Fibroblast of lung (primary cell): ENCODE results near the gene AMBRA1. TPM values are rescaled to one million over a fixed set of nuclear protein-coding genes. Genes with fewer than 3 reads are reported as not detected.

ENCODE experiments used
- DNase-seq, 2 donors: peaks; one replicate each; pipeline versions ENCODE4 v3.0.0 to v3.0.0-alpha.2; 2010; ENCODE audit warnings: low read depth in 2 of 2
- H2AFZ ChIP-seq: 2 replicates; pipeline ENCODE4 v1.5.1; 2012; ENCODE audit warnings: low read length, control low read depth, inconsistent platforms
- H3K27ac ChIP-seq: 2 replicates; pipeline ENCODE4 v1.5.1; 2011; ENCODE audit warnings: low read length, control low read depth; ENCODE audit not compliant: insufficient read depth
- H3K27me3 ChIP-seq: 2 replicates; pipeline ENCODE4 v1.5.1; 2011; ENCODE audit warnings: mild to moderate bottlenecking, low read length; ENCODE audit not compliant: control insufficient read depth, insufficient read depth
- H3K36me3 ChIP-seq: 2 replicates; pipeline ENCODE4 v1.5.1; 2011; ENCODE audit warnings: low read length; ENCODE audit not compliant: control insufficient read depth, insufficient read depth
- H3K4me1 ChIP-seq: 2 replicates; pipeline ENCODE4 v1.5.1; 2011; ENCODE audit warnings: low read length; ENCODE audit not compliant: control insufficient read depth, insufficient read depth; ENCODE audit errors: extremely low read depth
- H3K4me2 ChIP-seq: 2 replicates; pipeline ENCODE4 v1.5.1; 2011; ENCODE audit warnings: low read length, control low read depth; ENCODE audit not compliant: insufficient read depth; ENCODE audit errors: extremely low read depth
- H3K4me3 ChIP-seq, 4 experiments: fragments of 200-600 bp in 1 of 4; sonication (generic) in 1 of 4; replicated peaks in 1 of 4; 2 replicates each; pipeline ENCODE4 v1.5.1; 2011 to 2016; ENCODE audit warnings: low read length in 4 of 4, low read depth in 3 of 4, mild to moderate bottlenecking in 3 of 4, control low read depth in 2 of 4, inconsistent platforms in 1 of 4, mixed read lengths in 1 of 4; ENCODE audit not compliant: insufficient read depth in 1 of 4; ENCODE audit errors: control extremely low read depth in 1 of 4
- H3K79me2 ChIP-seq: 2 replicates; pipeline ENCODE4 v1.5.1; 2012; ENCODE audit warnings: mild to moderate bottlenecking, low read length, inconsistent platforms; ENCODE audit not compliant: control insufficient read depth, insufficient read depth
- H3K9ac ChIP-seq: 2 replicates; pipeline ENCODE4 v1.5.1; 2011; ENCODE audit warnings: mild to moderate bottlenecking, low read length, control low read depth; ENCODE audit not compliant: insufficient read depth
- H3K9me3 ChIP-seq: 2 replicates; pipeline ENCODE4 v1.5.1; 2012; ENCODE audit warnings: low read depth, low read length; ENCODE audit not compliant: control insufficient read depth, insufficient read depth
- H4K20me1 ChIP-seq: 2 replicates; pipeline ENCODE4 v1.5.1; 2011; ENCODE audit warnings: low read length; ENCODE audit not compliant: control insufficient read depth, insufficient read depth; ENCODE audit errors: extremely low read depth
- CTCF ChIP-seq, 2 donors: IDR thresholded peaks in 1 of 2; conservative IDR thresholded peaks in 1 of 2; 1 replicate in 1 of 2; 2 replicates in 1 of 2; pipeline ENCODE4 v1.5.1; 2011 to 2012; ENCODE audit warnings: low read length in 2 of 2, control low read depth in 1 of 2, inconsistent platforms in 1 of 2, low read depth in 1 of 2, mild to moderate bottlenecking in 1 of 2
- EZH2 ChIP-seq: IDR thresholded peaks from 2 replicates; pipeline ENCODE4 v1.5.1; 2012; ENCODE audit warnings: low read length, control low read depth, mild to moderate bottlenecking; ENCODE audit errors: missing control alignments
- polyA plus RNA-seq, 2 donors: library from polyadenylated mRNA; depleted of rRNA in 1 of 2; stranded (reverse) in 1 of 2; unstranded in 1 of 2; fragments of >200 nt; gene quantifications; 2 replicates each; pipeline ENCODE4 v1.2.1, GENCODE V29; 2011 to 2012; ENCODE audit warnings: missing spikeins in 1 of 2
- total RNA-seq: library from RNA; depleted of rRNA; stranded (reverse); fragments of >200 nt; gene quantifications from 2 replicates; pipeline ENCODE4 v1.2.1, GENCODE V29; 2014

Gene AMBRA1
- total and polyA plus RNA-seq, 2 donors (not counting 1 experiment from before 2014, with no cell fraction given), result 8.3 to 23.3 TPM

GRCh38 chr11:46611526-46612304 is 17.9 kb upstream of the AMBRA1 start:
- H3K4me1 ChIP-seq, result peaks cover 2% of the 10 kb centered on the region
- no peak for DNase-seq
- no peak overlapping the region for H2AFZ ChIP-seq
- no peaks in the 10 kb centered on the region for H4K20me1 ChIP-seq
- no peak overlapping the region for H3K4me3 ChIP-seq
- H3K9ac ChIP-seq, result no peak overlapping the region
- no peaks in the 10 kb centered on the region for H3K79me2 ChIP-seq
- H3K36me3 ChIP-seq, result no peaks in the 10 kb centered on the region
- no peaks in the 10 kb centered on the region for H3K27me3 ChIP-seq
- TF ChIP-seq EZH2 (no peak), CTCF (conservative IDR thresholded peaks at IDR 0.05 in 1 of 2, IDR thresholded peaks at IDR 0.05 in 1 of 2; ENCODE audit: low read depth in 1 of 2, low read length in 2 of 2) (no peak)
- no peak overlapping the region for H3K4me2 ChIP-seq
- no peak overlapping the region for H3K27ac ChIP-seq
- H3K9me3 ChIP-seq, result no peaks in the 10 kb centered on the region

DNA sequence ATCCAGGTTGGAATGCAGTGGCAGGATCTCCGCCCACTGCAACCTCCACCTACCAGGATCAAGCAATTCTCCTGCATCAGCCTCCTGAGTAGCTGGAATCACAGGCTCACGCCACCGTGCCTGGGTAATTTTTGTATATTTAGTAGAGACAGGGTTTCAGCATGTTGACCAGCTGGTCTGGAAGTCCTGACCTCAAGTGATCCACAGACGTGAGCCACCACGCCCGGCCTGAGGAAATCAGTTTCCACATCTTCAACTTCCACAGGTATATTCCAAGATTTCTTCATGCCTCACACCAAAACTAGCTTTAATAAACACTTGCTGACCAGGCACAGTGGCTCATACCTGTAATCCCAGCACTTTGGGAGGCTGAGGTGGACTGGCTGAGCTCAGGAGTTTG is 15.6 kb upstream of the AMBRA1 start:
- Histone ChIP-seq H3K4me2 (no peak overlapping the region), H3K9me3 (no peaks in the 10 kb centered on the region), H3K9ac (no peak overlapping the region), H3K79me2 (no peaks in the 10 kb centered on the region), H3K4me3 (no peak overlapping the region), H3K27ac (no peak overlapping the region), H3K4me1 (peaks cover 2% of the 10 kb centered on the region), H3K27me3 (no peaks in the 10 kb centered on the region), H4K20me1 (no peaks in the 10 kb centered on the region), H2AFZ (no peak overlapping the region), H3K36me3 (no peaks in the 10 kb centered on the region)
- no peak for DNase-seq
- TF ChIP-seq EZH2, result no peak
- TF ChIP-seq CTCF (conservative IDR thresholded peaks at IDR 0.05 in 1 of 2, IDR thresholded peaks at IDR 0.05 in 1 of 2; ENCODE audit: low read depth in 1 of 2, low read length in 2 of 2), result no peak

GRCh38 chr11:46607516-46607915 is 13.7 kb upstream of the AMBRA1 start:
- Histone ChIP-seq H3K27me3 (no peaks in the 10 kb centered on the region), H3K4me3 (no peak overlapping the region), H3K36me3 (no peaks in the 10 kb centered on the region), H3K27ac (no peak overlapping the region), H3K4me1 (peaks cover 2% of the 10 kb centered on the region), H3K4me2 (no peak overlapping the region), H2AFZ (no peak overlapping the region), H3K79me2 (no peaks in the 10 kb centered on the region), H3K9me3 (no peaks in the 10 kb centered on the region), H3K9ac (no peak overlapping the region), H4K20me1 (no peaks in the 10 kb centered on the region)
- DNase-seq, result no peak
- no peak for TF ChIP-seq EZH2
- TF ChIP-seq CTCF (conservative IDR thresholded peaks at IDR 0.05 in 1 of 2, IDR thresholded peaks at IDR 0.05 in 1 of 2; ENCODE audit: low read depth in 1 of 2, low read length in 2 of 2), result no peak
